Stomach (tissue), 9 donors: ENCODE measurements around the gene C4BPA. TPM values are rescaled to one million over a fixed set of nuclear protein-coding genes. Genes with fewer than 3 reads are reported as not detected.

Source experiments
- DNase-seq, 2 donors: peaks; one replicate each; pipeline versions ENCODE4 v3.0.0 to v3.0.0-alpha.2; 2013 to 2019
- H3K27ac ChIP-seq, 5 donors: fragments of 200-600 bp in 4 of 5; sonication (generic) in 4 of 5; one replicate each; pipeline ENCODE4 v1.5.1; 2013 to 2019; ENCODE audit warnings: mild to moderate bottlenecking in 1 of 5, moderate library complexity in 1 of 5
- H3K27me3 ChIP-seq, 3 donors: fragments of 200-600 bp; sonication (generic); one replicate each; pipeline ENCODE4 v1.5.1; 2017 to 2019; ENCODE audit warnings: mixed run types in 1 of 3
- H3K36me3 ChIP-seq, 4 donors: fragments of 200-600 bp; sonication (generic); 1 replicate in 3 of 4; 2 replicates in 1 of 4; pipeline ENCODE4 v1.5.1; 2016 to 2019
- H3K4me1 ChIP-seq, 4 donors: fragments of 200-600 bp; sonication (generic); one replicate each; pipeline ENCODE4 v1.5.1; 2016 to 2019
- H3K4me3 ChIP-seq, 4 donors: fragments of 200-600 bp; sonication (generic) in 3 of 4; one replicate each; pipeline ENCODE4 v1.5.1; 2016 to 2019; ENCODE audit warnings: mild to moderate bottlenecking in 1 of 4
- H3K9me3 ChIP-seq, 4 donors: fragments of 200-600 bp; sonication (generic); one replicate each; pipeline ENCODE4 v1.5.1; 2016 to 2019
- EP300 ChIP-seq: sonication (generic); formaldehyde crosslinking; IDR thresholded peaks from one replicate; pipeline ENCODE4 v1.6.1; 2017; ENCODE audit warnings: antibody characterized with exemption
- POLR2A ChIP-seq, 4 donors: fragments of 450-650 bp; IDR thresholded peaks; one replicate each; pipeline ENCODE4 v1.6.1; 2016; ENCODE audit warnings: antibody characterized with exemption in 4 of 4, control low read depth in 2 of 4, mild to moderate bottlenecking in 1 of 4, moderate library complexity in 1 of 4
- POLR2AphosphoS5 ChIP-seq, 3 donors: sonication (generic); formaldehyde crosslinking; IDR thresholded peaks; one replicate each; pipeline ENCODE4 v1.6.1; 2016; ENCODE audit warnings: antibody characterized with exemption in 3 of 3
- WGBS, 5 donors: extraction: QIAGEN DNeasy Blood & Tissue Kit in 3 of 5; methylation state at CpG; one replicate each; pipeline versions ENCODE4 v1.1.5 to v1.1.7; 2013 to 2018; 5-methylcytosine and 5-hydroxymethylcytosine counted together
- intact Hi-C: fragments of 100-400 bp; cut with DNase I; formaldehyde crosslinking; loops from one replicate; pipeline ENCODE4 v1.15.1; 2023; ENCODE audit warnings: low total_unique reads
- polyA plus RNA-seq, 3 donors: library from polyadenylated mRNA; stranded (reverse); fragments of 200-250 nt; gene quantifications; one replicate each; pipeline ENCODE4 v1.2.3, GENCODE V29; 2013
- total RNA-seq, 5 donors: library from RNA; depleted of rRNA; stranded (reverse); fragments of >200 nt; gene quantifications; one replicate each; pipeline versions ENCODE4 v1.1.0 to v1.2.3, GENCODE V29; 2014 to 2016
- TF ChIP-seq, protein P1 (sequence below), 7 experiments: fragments of 450-650 bp in 4 of 7; fragments of 200-600 bp in 3 of 7; sonication (generic) in 3 of 7; IDR thresholded peaks; one replicate each; pipeline ENCODE4 v1.5.1; 2016 to 2019; ENCODE audit warnings: antibody characterized with exemption in 7 of 7, control low read depth in 2 of 7, mild to moderate bottlenecking in 1 of 7
- donor health status: healthy with polysubstance abuse.
- donor health status: Bipolar disorder and iron deficiency.
- donor health status: healthy.

C4BPA gene
- total and polyA plus RNA-seq, 8 donors: 1.2 to 24.6 (median 2.5) TPM; not detected in 5

DNA sequence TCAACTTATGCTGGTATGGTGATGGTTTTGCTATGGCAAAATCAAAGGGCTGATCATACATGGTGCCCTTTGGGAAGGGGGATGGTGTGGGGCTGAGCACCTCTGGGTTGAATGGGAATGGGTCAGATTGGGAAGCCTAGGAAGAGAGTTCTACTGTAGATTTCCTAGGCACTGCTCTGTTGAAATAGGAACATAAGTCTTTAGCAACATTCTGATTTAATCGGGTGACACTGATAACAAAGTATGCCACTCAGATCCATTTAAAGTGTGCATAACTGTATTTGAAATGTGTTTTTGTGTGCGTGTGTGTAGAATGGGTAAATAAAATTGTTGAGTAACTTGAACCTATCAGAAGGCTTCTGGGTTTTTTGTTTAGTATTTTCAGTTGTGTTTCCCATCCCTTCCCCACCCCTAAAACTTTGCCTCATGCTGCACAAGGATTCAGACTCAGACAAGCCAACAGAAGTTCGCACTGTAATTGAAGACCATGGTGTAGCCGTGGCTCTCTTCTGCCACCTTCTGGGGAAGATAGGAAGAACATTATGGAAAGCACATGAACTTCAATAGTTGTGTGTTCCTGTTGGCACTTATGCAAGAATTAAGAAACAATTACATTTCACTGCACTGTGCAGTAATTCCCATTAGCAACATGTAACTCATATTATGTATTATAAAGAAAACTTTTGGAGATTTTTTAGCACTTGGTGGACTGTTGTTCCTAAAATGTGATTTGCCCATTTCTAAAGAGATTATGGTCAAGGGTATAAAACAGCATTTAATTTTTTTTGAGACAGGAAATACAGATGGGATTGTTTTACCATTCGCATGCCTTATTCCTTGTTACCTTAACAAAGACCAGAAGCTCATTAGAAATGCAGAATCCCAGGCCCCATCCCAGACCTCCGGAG, 26.3 kb upstream of the C4BPA start:
- Histone ChIP-seq H3K36me3 (peaks cover 5 to 46% (median 39%) of the 10 kb centered on the region in 4 donors), H3K9me3 (no peaks in the 10 kb centered on the region), H3K4me3 (no peak overlapping the region), H3K27ac (peak overlapping the region in 4 of 5 donors; percentile 35 to 60 (median 49)), H3K27me3 (no peaks in the 10 kb centered on the region), H3K4me1 (peaks cover 0 to 24% (median 7%) of the 10 kb centered on the region in 4 donors)
- peak in 2 of 3 donors; percentile 27 to 84 for TF ChIP-seq POLR2AphosphoS5 (IDR thresholded peaks at IDR 0.05)
- TF ChIP-seq, protein P1, sequence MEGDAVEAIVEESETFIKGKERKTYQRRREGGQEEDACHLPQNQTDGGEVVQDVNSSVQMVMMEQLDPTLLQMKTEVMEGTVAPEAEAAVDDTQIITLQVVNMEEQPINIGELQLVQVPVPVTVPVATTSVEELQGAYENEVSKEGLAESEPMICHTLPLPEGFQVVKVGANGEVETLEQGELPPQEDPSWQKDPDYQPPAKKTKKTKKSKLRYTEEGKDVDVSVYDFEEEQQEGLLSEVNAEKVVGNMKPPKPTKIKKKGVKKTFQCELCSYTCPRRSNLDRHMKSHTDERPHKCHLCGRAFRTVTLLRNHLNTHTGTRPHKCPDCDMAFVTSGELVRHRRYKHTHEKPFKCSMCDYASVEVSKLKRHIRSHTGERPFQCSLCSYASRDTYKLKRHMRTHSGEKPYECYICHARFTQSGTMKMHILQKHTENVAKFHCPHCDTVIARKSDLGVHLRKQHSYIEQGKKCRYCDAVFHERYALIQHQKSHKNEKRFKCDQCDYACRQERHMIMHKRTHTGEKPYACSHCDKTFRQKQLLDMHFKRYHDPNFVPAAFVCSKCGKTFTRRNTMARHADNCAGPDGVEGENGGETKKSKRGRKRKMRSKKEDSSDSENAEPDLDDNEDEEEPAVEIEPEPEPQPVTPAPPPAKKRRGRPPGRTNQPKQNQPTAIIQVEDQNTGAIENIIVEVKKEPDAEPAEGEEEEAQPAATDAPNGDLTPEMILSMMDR (IDR thresholded peaks at IDR 0.05): peak in 5 of 7 experiments; percentile 76 to 90 (median 82)
- TF ChIP-seq EP300: no peak
- DNase-seq: peak; percentile 74 to 94
- 30 to 40% (median 36%) methylated on average over 6 of the region's 6 CpGs for WGBS, 5 donors
- intact Hi-C loops: no loop called here

- WGBS, 5 donors: 79 to 90% (median 87%) methylated on average over 11 of the region's 11 CpGs
Observed at GRCh38 chr1:207078578-207079132, 25.4 kb upstream of the C4BPA start.

DNA sequence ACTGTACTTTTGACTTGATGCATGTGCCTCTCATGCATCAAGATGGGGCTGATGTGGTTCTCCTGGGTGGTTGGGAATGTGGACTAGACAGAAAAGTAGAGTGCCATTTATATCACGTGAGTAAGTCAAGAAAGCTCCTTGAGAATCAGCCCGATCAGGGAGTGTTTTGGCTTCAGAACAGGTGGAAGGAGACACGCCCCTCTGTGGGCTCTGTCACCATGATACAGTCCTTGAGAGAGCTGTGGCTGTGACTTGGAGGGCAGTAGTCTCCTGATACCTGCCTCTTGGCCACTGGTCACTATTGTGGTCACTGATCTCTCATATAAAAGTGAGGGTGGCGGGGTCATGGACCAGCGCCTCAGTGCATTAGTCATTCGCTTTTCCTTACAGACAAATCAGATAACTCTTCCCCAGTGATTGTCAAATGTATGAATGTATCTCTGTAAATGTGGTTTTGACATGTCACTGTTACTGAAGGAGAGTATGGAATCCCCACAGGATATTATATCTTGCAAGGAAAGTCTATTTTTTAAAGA, 24.3 kb upstream of the C4BPA start:
- TF ChIP-seq, protein P1 (IDR thresholded peaks at IDR 0.05): no peak
- TF ChIP-seq POLR2AphosphoS5 (IDR thresholded peaks at IDR 0.05) (no peak), EP300 (no peak), POLR2A (IDR thresholded peaks at IDR 0.05) (no peak)
- H3K27me3 ChIP-seq: no peaks in the 10 kb centered on the region
- H3K4me3 ChIP-seq: no peak overlapping the region
- 62 to 89% (median 70%) methylated on average over 6 of the region's 6 CpGs for WGBS, 5 donors
- no peaks in the 10 kb centered on the region for H3K9me3 ChIP-seq
- peaks cover 0 to 27% (median 21%) of the 10 kb centered on the region in 4 donors for H3K36me3 ChIP-seq
- no peak overlapping the region for H3K27ac ChIP-seq
- intact Hi-C loops: no loop called here
- peaks cover 0 to 27% (median 10%) of the 10 kb centered on the region in 4 donors for H3K4me1 ChIP-seq
- no peak for DNase-seq

More at GRCh38 chr1:207078578-207079132, 25.4 kb upstream of the C4BPA start:
- Histone ChIP-seq H3K27me3 (no peaks in the 10 kb centered on the region), H3K4me3 (no peak overlapping the region), H3K27ac (no peak overlapping the region), H3K36me3 (peaks cover 0 to 38% (median 30%) of the 10 kb centered on the region in 4 donors), H3K9me3 (no peaks in the 10 kb centered on the region), H3K4me1 (peaks cover 0 to 24% (median 7%) of the 10 kb centered on the region in 4 donors)
- no peak for DNase-seq
- no peak for TF ChIP-seq EP300
- TF ChIP-seq POLR2AphosphoS5 (IDR thresholded peaks at IDR 0.05): no peak
- no peak for TF ChIP-seq POLR2A (IDR thresholded peaks at IDR 0.05)
- TF ChIP-seq, protein P1 (IDR thresholded peaks at IDR 0.05): no peak
- intact Hi-C loops: no loop called here

- WGBS, 5 donors: 18 to 39% (median 31%) methylated on average over 2 of the region's 2 CpGs
- no peak overlapping the region for H3K27ac ChIP-seq
- H3K9me3 ChIP-seq: no peaks in the 10 kb centered on the region
- peaks cover 0 to 18% (median 12%) of the 10 kb centered on the region in 4 donors for H3K36me3 ChIP-seq
- no peak for TF ChIP-seq EP300
- no peak for TF ChIP-seq POLR2A (IDR thresholded peaks at IDR 0.05)
- TF ChIP-seq, protein P1 (IDR thresholded peaks at IDR 0.05): no peak
- TF ChIP-seq POLR2AphosphoS5 (IDR thresholded peaks at IDR 0.05): no peak
- H3K27me3 ChIP-seq: no peaks in the 10 kb centered on the region
- no peak overlapping the region for H3K4me3 ChIP-seq
- DNase-seq: no peak
- intact Hi-C loops: no loop called here
- H3K4me1 ChIP-seq: peaks cover 0 to 30% (median 14%) of the 10 kb centered on the region in 4 donors
Observed at GRCh38 chr1:207081088-207081487, 22.9 kb upstream of the C4BPA start.
